ENCODE results near the gene OTUB1. TPM values are rescaled to one million over a fixed set of nuclear protein-coding genes. Genes with fewer than 3 reads are reported as not detected.

OTUB1 gene
- total RNA-seq, 1 experiment from 2014 or later: 36.9 TPM

DNA sequence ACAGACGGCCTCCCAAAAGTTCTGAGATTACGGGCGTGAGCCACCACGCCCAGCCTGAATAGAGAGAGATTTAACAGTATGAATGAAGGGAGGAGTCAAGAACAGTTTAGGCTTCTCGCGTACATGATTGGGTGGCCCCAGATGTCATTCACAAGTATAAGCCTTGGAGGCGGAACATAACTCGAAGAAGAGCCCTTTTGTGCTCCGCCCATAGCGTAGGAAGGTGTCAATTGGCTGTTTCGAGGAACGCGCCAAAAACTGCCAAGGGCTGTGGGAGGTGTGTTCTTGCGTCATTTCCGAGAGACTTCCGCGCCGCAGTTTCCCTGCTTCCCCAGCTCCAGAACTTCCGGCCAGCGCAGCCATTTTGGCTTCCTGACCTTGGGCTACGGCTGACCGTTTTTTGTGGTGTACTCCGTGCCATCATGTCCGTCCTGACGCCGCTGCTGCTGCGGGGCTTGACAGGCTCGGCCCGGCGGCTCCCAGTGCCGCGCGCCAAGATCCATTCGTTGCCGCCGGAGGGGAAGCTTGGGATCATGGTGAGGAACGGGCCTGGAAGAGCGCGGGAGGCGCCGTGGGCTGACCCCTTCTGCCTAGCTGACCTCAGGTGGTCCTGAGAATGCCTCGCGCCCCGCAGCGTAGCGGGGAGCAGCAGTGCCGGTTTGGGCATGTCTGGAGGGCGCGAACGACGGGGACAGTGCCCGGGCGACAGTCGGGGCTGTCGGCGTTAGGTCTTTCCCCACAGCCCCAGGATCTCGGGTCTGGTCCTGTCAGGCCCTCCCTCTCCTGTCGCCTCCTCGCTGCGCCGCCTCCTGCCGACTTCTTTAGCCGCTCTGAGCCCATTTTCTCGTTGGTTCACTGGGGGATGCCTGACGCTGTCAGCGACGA lies 11.7 kb upstream of the OTUB1 start, which contains the start of gene COX8A:
Gene COX8A (plus strand): TSS at position 362 of the 885 bp plus-strand sequence. CDS start 61 bp downstream, at position 423.
- DNase-seq (ENCODE audit: low read depth): peak; percentile 99

DNA sequence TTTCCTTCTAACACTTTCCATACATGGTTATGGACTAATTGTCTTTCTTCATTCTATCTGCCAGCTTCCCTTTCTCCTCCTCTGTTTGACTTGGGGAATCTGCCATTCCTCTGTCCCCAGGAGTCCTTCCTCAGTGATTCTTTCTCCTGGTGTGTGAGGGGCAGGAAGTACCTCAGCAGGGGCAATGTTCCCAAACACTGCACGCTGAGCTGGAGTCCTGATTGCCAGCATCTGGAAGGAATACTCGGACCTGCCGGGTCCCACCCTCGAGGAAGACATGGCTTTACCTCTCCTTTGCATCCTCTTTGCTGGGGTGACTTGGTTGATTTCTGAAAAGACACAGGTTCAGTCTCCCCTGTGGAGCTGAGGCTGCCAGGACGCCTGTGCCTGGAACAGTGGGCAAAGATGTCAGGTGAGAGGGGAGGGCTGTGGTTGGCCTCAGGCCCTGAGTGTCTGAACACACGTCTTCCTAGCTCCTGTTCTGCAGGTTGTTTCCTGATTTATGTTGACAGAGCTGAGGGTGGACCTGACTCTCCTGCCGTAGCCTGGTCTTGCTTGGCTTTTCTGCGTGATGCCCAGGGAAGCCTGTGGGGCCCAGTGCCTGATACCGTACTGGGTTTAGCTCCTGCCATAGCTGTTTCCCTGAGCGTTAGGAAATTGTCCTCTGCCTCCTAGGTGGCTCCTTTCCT lies 7.5 kb upstream of the OTUB1 start:
- DNase-seq (ENCODE audit: low read depth): no peak

DNA sequence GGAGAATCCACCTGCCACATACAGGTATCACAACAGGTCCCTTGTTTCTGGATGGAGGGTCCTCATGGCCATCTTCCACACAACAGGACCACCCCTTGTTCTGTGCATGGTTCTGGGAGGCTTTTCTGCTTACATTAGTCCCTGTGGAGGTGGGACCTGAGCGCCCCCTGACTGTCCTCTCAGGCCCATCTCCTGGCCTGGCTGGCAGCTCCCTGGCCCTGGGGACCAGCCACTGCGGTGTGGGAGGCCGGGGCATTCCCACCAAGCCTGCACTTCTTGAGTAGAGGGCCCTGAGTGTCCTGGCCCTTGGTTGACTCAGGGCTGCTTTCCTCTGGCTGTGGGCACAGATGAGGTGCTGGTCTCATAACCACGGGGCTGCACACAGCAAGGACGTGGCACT lies 6.8 kb upstream of the OTUB1 start:
- DNase-seq (ENCODE audit: low read depth): no peak

GRCh38 chr11:63985812-63986155 lies 454 bp upstream of the OTUB1 start:
- DNase-seq (ENCODE audit: low read depth): no peak

GRCh38 chr11:63986932-63987513 lies 785 bp downstream of the OTUB1 start:
- no peak for DNase-seq (ENCODE audit: low read depth)

DNA sequence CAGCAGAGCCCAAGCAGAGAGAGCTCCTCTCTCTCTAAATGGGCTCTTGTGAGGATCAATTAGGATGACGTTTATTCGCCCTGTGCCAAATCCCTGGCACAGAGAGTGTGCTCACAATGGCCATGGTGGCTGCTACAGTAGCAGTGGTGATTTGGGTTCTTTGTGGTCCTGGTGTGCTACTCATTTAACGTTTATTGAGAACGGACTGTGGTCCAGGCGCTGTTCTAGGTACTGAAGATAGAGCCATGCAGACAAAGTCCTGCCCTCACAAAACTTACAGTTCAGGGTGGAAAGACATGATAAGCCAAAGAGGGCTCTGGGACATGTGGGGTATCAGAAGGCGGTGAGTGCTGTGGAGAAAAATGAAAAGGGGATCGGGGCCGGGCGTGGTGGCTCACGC lies 5.3 kb downstream of the OTUB1 start:
- no peak for DNase-seq (ENCODE audit: low read depth)

- no peak for DNase-seq (ENCODE audit: low read depth)
Measured at GRCh38 chr11:63993100-63993499, 6.9 kb downstream of the OTUB1 start.

GRCh38 chr11:63993993-63994392 lies 7.8 kb downstream of the OTUB1 start:
- no peak for DNase-seq (ENCODE audit: low read depth)

DNA sequence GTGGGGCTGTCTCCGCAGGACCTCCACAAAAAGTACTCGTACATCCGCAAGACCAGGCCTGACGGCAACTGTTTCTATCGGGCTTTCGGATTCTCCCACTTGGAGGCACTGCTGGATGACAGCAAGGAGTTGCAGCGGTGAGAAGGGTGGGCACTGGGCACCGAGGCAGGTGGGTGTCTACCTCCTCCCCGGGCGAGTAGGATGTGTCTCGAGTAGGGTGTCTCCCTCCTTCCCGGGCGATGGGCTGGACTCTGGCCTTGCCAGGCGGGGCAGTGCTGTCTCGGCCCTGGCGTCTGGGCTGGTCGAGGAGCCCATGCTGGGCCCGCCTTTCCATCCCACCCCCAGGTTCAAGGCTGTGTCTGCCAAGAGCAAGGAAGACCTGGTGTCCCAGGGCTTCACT lies 10.3 kb downstream of the OTUB1 start:
- DNase-seq (ENCODE audit: low read depth): no peak

DNA sequence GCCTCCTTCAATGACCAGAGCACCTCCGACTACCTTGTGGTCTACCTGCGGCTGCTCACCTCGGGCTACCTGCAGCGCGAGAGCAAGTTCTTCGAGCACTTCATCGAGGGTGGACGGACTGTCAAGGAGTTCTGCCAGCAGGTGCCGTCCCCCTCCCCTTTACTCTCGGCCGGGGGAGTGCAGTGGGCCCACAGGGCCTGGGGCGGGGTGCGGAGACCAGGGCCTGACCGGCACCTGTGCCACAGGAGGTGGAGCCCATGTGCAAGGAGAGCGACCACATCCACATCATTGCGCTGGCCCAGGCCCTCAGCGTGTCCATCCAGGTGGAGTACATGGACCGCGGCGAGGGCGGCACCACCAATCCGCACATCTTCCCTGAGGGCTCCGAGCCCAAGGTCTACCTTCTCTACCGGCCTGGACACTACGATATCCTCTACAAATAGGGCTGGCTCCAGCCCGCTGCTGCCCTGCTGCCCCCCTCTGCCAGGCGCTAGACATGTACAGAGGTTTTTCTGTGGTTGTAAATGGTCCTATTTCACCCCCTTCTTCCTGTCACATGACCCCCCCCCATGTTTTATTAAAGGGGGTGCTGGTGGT lies 11.0 kb downstream of the OTUB1 start:
- DNase-seq (ENCODE audit: low read depth): no peak

DNA sequence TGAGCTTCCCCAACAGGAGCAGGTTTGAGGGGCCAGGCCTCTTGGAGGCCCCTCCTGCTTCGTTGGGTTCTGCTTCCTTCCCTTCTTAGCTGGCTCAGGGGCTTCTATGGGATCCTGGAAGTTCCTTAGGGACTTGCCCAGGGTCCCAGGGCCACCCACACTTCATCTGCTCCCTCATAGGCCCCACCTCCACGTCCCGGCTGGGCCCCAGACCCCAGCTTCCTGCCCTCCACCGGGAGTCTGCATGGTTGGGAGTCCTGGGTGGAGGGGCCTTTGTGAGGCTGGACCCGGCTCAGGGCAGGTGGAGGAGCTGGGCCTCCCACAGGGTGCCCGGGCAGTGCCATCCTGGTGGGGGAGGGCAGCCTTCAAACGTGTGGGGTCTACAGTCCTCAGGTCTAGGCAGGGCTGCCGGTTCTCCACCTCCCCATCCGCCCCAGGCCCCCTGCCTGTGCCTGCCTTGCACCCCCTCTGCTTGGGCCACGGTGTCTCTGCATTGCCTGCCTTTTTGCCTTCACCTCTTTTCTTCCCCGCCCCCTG lies 11.6 kb downstream of the OTUB1 start:
- DNase-seq (ENCODE audit: low read depth): no peak

GRCh38 chr11:63998558-63999348 lies 12.5 kb downstream of the OTUB1 start:
- no peak for DNase-seq (ENCODE audit: low read depth)

DNA sequence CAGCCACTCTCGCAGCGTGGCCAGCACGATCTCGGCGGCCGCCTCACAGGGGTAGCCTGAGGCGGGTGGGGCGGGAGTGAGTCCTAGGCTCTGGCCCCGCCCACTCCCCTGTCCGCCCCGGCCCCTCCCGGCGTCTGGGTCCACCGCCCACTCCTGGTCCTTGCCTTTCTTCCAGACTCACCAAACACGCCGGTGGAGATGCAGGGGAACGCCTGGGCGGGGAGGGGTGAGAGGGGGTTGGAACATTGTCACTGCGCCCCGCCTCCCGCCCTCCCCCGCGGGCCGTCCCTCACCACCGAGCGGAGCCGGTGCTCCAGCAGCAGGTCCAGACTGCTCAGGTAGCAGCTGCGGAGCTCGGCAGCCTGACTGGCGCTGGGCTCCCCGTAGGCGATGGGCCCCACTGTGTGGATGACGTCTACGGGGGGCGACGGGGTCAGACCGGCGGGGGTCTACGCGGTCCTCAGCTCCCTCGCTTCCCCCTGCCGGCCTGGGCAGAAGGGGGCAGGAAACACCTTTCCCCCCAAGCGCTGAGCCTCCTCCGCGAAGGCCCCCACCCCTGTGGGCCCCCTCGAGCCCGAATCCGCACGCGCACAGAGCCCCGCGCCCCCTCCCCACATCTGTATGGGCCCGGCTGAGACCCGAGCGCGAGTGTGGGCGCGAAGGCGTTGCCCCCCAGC lies 13.2 kb downstream of the OTUB1 start:
- DNase-seq (ENCODE audit: low read depth): peak; percentile 85

GRCh38 chr11:64000026-64000739 lies 13.9 kb downstream of the OTUB1 start:
- DNase-seq (ENCODE audit: low read depth): peak; percentile 82

GRCh38 chr11:64000740-64001483 lies 14.7 kb downstream of the OTUB1 start:
- DNase-seq (ENCODE audit: low read depth): no peak

DNA sequence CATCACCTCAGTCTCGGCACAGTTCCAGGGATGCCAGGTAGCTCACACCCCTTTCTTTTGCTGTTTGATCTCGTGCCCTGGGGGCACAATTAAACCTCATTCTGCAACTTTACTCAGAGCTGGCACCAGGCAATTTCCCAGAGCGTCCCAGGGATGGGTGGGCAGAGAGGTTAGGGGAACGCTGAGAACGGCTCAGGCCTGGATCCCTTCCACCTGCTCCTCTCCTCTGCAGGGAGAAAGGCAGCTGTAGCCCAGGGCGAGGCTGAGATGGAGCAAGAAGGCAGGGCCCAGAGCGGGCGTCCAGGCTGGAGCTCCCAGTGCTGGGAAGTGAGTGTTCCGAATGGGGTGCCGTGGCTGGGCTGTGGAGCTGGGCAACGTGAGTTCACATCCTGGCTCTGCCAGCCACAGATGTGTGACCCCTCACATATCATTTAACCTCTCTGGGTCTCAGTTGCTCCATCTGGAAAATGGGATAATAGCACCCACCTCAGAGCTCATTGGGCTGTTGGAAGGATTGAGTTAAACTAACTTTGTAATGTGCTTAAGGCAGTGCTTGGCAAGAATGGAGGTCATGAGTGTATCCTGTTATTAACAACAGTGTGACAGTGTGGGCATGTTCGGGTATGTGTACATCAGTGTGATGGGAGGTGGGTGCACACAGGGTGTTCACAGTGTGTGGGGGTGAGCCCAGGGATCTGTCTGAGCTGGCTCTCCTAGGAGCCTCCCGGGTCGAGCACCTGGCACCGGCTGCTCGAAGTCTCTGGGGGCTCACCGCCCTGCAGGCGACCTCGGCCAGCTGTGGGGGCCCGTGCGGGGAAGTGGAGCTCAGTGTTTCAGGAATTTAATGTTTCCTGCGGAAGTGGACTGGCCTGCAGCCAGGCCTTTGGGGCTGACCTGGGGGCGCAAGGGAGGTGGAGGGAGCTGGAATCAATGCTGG lies 15.5 kb downstream of the OTUB1 start:
- peak; percentile 45 for DNase-seq (ENCODE audit: low read depth)

DNA sequence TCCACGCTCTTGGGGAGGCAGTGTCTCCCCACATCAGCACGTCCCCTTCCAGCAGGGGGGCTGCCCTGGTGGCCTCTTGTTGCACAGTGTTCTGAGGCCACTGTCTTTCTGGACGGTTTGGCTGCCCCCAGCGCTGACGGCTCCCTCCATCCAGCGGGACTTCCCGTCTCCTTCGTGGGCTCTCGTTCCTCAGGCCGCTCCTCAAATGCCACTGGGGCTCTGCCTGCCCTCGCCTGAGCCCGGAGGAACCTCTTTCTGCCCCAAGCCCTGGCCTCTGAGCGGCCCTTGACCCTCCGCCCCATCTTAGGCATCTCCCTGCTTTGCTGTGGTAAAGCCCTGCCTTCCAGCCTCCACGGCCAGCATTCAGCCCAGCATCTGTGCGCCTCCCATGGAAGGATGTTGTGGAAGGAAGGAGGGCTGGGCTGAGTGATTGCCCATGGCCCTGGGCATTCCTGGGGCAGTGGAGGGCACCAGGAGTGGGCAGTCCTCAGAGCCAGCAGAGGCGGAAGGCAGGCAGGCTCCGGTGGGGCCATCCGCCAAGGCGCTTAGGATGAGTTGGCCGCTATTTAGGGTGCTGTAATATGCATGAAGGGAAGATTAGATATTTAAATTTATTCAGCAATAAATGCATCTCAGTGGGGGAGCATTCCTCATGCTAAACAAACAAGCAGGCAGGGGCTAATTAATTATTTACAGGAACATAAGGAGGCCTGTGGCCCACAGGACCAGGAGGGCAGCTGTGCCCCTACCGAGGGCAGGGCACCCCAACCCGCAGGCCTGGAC lies 17.8 kb downstream of the OTUB1 start:
- no peak for DNase-seq (ENCODE audit: low read depth)
